NCI-H128 (cell line): ENCODE measurements around the gene BAAT.

Experiments used
- DNase-seq: peaks from one replicate; lab custom pipeline; 2025; ENCODE audit not compliant: unreplicated experiment; lab: John Stamatoyannopoulos, UW

The BAAT gene

DNA sequence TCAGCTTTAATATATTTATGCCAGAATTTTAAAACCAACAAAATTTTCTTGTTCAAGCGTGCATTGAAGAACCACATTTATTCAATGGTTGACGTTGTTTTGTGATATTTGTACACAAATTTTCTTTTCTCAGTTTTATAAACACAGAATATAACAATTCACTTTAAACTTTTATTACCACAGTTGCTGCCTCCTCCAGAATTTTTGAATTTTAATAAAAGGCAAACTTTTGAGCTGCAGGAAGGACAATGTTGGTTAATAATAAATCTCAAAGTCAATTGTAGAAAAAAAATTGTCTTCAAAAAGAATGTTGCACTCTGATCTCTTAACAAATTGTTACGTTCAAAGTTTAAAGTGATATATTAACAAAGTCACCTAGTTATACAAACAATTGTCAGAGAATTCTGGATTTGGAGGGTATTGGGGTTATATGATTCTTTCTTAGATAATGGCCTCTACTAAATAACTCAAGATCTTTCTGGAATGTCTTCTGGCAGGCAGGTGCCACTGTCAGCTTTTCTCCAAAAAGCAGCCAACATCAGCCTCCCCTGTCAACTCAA, 60.5 kb downstream of the BAAT start:
- no peak for DNase-seq

GRCh38 chr9:101323129-101323528, 61.7 kb downstream of the BAAT start:
- no peak for DNase-seq

- no peak for DNase-seq
Observed at GRCh38 chr9:101317735-101318134, 67.1 kb downstream of the BAAT start.

GRCh38 chr9:101315112-101315450, 69.7 kb downstream of the BAAT start:
- DNase-seq, result no peak

DNA sequence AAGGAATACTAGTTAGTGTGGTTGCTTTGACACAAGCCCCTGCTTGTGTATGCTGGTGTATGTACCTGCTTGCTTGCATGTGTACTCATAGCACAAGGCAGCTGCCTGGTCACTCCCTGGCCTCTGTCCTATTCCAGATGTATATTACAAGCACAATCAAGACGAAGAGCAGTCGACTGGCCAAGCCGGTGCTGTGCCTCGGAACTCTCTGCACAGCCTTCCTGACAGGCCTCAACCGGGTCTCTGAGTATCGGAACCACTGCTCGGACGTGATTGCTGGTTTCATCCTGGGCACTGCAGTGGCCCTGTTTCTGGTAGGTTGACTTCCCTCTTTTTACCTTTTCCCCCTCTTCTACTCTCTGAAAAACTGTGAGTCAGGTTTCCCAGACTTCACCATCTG, 72.1 kb downstream of the BAAT start:
- DNase-seq, result no peak

DNA sequence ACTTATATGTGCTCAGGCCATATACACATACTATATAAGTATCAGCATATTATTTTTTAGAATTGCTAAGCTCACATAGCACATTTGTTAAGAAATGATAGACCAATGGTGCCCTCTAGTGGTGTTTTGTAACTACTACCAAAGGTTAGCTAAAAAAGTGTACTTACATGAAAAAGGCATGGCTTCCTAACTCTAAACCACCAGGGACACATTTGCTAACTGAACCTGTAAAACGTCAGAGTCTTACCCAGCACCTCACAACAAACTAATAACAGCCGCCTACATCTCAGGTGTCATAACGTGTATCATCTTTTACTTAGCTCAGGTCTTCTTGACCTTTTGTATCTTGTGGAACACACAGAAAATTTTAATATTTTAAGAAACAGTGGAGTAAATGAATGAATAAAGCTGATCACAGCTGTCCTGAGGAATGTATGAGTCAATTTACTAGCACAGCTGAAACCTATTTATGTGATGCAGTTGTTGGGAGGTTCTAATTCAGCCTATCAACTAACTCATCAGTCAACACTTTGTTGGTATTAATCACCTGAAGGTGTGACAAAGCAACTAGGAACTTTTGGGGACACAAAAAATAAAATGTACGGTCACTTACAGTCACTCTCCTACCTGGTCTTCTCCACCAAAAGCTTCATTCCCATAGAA, 72.9 kb downstream of the BAAT start:
- DNase-seq, result peak; percentile 58

DNA sequence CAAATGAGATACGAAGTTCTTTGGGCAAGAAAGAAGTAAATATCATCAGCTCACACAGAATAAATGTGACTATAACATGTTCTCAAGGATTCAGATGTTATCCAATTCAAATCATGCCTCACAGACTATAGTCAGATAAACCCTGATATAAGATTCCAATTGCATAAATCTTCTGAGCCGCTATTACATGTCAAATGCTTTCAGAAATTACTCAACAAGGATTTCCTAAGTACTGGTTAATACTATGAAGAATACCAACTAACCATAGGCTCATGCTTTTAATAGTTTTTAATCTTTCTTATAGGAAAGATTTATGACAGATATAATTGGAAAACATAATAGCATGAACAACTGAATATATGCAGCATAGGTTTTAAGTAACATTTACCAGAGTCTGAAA, 73.6 kb downstream of the BAAT start:
- DNase-seq, result no peak
